ENCODE data around the gene NCAPD2. TPM values are rescaled to one million over a fixed set of nuclear protein-coding genes. Genes with fewer than 3 reads are reported as not detected.

Gene NCAPD2
- total RNA-seq, 1 experiment from 2014 or later: 94.7 TPM

- H3K27ac Mint-ChIP-seq (ENCODE audit: unreplicated experiment): no peak overlapping the region
- H3K27me3 Mint-ChIP-seq (ENCODE audit: unreplicated experiment): no peaks in the 10 kb centered on the region
- no TSS peak for BruUV-seq (replicated peaks)
- H3K36me3 Mint-ChIP-seq (ENCODE audit: insufficient read depth, unreplicated experiment): peaks cover 66% of the 10 kb centered on the region
- intact Hi-C loops (cut with micrococcal nuclease; ENCODE audit: unreplicated experiment): no loop called here
- TF ChIP-seq CTCF (IDR thresholded peaks at IDR 0.05; ENCODE audit: unreplicated experiment): no peak
- H3K9me3 Mint-ChIP-seq (ENCODE audit: low read depth, unreplicated experiment): no peaks in the 10 kb centered on the region
- no peak for DNase-seq
- no peaks in the 10 kb centered on the region for H3K4me1 Mint-ChIP-seq (ENCODE audit: low read depth, unreplicated experiment)
- CTCF ChIA-PET: no interaction called here
- no peak overlapping the region for H3K4me3 Mint-ChIP-seq (ENCODE audit: low read depth, unreplicated experiment)
These were observed 29.8 kb downstream of the NCAPD2 start for GRCh38 chr12:6523708-6524107.

- CTCF ChIA-PET: no interaction called here
- DNase-seq: no peak
- no peaks in the 10 kb centered on the region for H3K27me3 Mint-ChIP-seq (ENCODE audit: unreplicated experiment)
- TF ChIP-seq CTCF (IDR thresholded peaks at IDR 0.05; ENCODE audit: unreplicated experiment): no peak
- BruUV-seq (replicated peaks): no TSS peak
- H3K9me3 Mint-ChIP-seq (ENCODE audit: low read depth, unreplicated experiment): no peaks in the 10 kb centered on the region
- no peak overlapping the region for H3K27ac Mint-ChIP-seq (ENCODE audit: unreplicated experiment)
- no peaks in the 10 kb centered on the region for H3K4me1 Mint-ChIP-seq (ENCODE audit: low read depth, unreplicated experiment)
- H3K4me3 Mint-ChIP-seq (ENCODE audit: low read depth, unreplicated experiment): no peak overlapping the region
- H3K36me3 Mint-ChIP-seq (ENCODE audit: insufficient read depth, unreplicated experiment): peaks cover 64% of the 10 kb centered on the region
- intact Hi-C loops (cut with micrococcal nuclease; ENCODE audit: unreplicated experiment): no loop called here
These were observed 30.7 kb downstream of the NCAPD2 start for GRCh38 chr12:6524648-6525047.

GRCh38 chr12:6526201-6526600 lies 32.3 kb downstream of the NCAPD2 start:
- Mint-ChIP-seq H3K36me3 (ENCODE audit: insufficient read depth, unreplicated experiment) (peaks cover 67% of the 10 kb centered on the region), H3K9me3 (ENCODE audit: low read depth, unreplicated experiment) (no peaks in the 10 kb centered on the region), H3K4me3 (ENCODE audit: low read depth, unreplicated experiment) (no peak overlapping the region), H3K27ac (ENCODE audit: unreplicated experiment) (no peak overlapping the region), H3K4me1 (ENCODE audit: low read depth, unreplicated experiment) (no peaks in the 10 kb centered on the region), H3K27me3 (ENCODE audit: unreplicated experiment) (no peaks in the 10 kb centered on the region)
- CTCF ChIA-PET: no interaction called here
- BruUV-seq (replicated peaks): no TSS peak
- intact Hi-C loops (cut with micrococcal nuclease; ENCODE audit: unreplicated experiment): no loop called here
- no peak for DNase-seq
- no peak for TF ChIP-seq CTCF (IDR thresholded peaks at IDR 0.05; ENCODE audit: unreplicated experiment)

- intact Hi-C loops (cut with micrococcal nuclease; ENCODE audit: unreplicated experiment): no loop called here
- H3K27ac Mint-ChIP-seq (ENCODE audit: unreplicated experiment): no peak overlapping the region
- H3K4me3 Mint-ChIP-seq (ENCODE audit: low read depth, unreplicated experiment): no peak overlapping the region
- no peaks in the 10 kb centered on the region for H3K9me3 Mint-ChIP-seq (ENCODE audit: low read depth, unreplicated experiment)
- peaks cover 2% of the 10 kb centered on the region for H3K4me1 Mint-ChIP-seq (ENCODE audit: low read depth, unreplicated experiment)
- BruUV-seq (replicated peaks): no TSS peak
- DNase-seq: no peak
- peaks cover 67% of the 10 kb centered on the region for H3K36me3 Mint-ChIP-seq (ENCODE audit: insufficient read depth, unreplicated experiment)
- no peaks in the 10 kb centered on the region for H3K27me3 Mint-ChIP-seq (ENCODE audit: unreplicated experiment)
- CTCF ChIA-PET: no interaction called here
- no peak for TF ChIP-seq CTCF (IDR thresholded peaks at IDR 0.05; ENCODE audit: unreplicated experiment)
These were observed 33.0 kb downstream of the NCAPD2 start for GRCh38 chr12:6526766-6527525.

Data from Calu3 (cell line).